CD4-positive, alpha-beta T cell treated with Interleukin-6 for 4 hours (primary cell): ENCODE measurements around the gene ZYX.

Experiments used
- DNase-seq: peaks from one replicate; pipeline ENCODE4 v3.0.0-alpha.2; 2020; ENCODE audit warnings: mixed read lengths

The ZYX gene

DNA sequence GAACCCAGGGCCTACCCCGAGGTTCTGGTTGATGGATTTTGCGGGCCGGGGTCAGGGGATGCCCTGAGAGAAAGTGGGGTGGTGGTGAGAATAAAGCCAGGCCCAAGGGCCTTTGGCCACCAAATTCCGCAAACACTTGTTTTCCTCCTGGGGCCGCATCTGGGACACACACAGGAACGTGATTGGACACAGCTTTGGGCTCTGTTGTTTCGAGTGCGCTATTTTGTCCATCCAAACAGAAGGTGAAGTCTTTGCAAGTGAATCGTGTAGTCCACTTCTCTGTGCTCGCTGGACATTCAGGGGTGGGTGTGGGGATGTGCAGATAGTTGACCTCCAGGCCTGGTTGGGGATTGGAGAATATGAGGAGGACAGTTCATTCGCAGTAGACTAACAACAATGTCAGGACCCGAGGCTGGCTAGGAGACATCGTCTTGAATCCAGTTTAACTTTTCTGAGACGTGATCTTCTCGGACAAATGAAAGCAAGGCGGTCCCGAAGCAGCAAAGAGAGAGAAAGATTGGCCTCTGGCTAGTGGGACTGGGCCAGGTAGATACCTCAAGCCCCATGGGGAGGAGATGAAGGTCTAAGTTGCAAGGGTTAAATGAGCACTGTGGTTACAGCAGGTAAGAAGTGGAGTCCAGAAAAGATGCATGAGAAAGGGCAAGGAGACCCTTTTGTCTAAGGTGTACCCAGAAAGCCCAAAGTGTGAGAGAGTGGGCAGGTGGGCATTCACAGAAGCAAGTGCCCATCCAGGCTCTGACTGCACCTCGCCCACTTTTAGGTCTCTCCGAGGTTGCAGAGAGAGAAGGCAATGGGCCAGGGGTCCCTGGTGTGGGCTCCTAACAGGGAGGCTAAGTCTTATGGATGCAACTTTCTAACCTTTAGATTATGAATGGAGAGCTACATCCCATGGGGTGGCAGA is 17.9 kb upstream of the ZYX start:
- no peak for DNase-seq

- no peak for DNase-seq
These were observed 13.2 kb upstream of the ZYX start for GRCh38 chr7:143367972-143368371.

- DNase-seq, result no peak
These were observed 12.8 kb upstream of the ZYX start for GRCh38 chr7:143368387-143368786.

- DNase-seq, result no peak
These were observed 11.2 kb upstream of the ZYX start for GRCh38 chr7:143369678-143370651.

DNA sequence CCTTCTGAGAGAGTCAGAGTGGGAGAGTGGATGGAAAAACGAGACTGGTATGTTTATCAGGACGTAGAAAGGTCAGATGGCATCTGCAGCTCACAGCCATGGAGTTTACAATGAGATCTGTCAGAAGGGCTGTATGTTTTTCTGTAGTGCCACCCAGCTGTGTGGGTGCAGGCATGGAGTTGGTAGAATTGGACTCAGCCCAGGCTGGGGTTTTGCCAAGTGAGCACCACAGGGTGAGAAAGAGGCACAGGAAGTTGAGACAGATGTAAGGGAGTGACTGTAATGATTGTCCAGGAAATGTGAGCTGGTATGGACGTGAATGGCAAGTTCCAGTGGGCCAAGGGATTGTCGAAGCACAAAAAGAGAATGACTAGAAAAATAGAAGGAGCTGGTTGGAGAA is 9.1 kb upstream of the ZYX start:
- peak; percentile 82 for DNase-seq

DNA sequence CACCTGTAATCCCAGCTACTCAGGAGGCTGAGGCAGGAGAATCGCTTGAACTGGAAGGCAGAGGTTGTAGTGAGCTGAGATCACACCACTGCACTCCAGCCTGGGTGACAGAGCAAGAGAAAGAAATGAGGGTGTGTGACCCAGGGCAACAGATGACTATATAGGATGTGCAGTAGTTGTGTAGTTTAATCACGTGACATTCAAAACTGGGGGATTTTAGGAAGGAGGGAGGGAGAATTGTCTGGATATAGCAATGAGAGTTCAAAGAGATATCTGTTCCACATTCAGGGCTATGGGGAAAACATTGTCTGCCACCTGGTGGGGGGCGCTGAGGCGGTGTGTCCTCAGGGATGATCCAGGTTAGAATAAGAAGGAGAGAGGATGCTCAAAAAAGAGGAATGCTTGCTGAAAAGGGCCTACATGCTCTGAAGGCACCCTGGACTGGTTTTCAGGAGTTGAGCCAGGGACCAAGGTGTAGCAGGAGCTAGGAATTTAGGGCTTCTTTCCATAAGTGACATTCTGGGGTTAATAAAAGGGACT is 7.8 kb upstream of the ZYX start:
- DNase-seq, result no peak

GRCh38 chr7:143374561-143374960 is 6.6 kb upstream of the ZYX start:
- no peak for DNase-seq

DNA sequence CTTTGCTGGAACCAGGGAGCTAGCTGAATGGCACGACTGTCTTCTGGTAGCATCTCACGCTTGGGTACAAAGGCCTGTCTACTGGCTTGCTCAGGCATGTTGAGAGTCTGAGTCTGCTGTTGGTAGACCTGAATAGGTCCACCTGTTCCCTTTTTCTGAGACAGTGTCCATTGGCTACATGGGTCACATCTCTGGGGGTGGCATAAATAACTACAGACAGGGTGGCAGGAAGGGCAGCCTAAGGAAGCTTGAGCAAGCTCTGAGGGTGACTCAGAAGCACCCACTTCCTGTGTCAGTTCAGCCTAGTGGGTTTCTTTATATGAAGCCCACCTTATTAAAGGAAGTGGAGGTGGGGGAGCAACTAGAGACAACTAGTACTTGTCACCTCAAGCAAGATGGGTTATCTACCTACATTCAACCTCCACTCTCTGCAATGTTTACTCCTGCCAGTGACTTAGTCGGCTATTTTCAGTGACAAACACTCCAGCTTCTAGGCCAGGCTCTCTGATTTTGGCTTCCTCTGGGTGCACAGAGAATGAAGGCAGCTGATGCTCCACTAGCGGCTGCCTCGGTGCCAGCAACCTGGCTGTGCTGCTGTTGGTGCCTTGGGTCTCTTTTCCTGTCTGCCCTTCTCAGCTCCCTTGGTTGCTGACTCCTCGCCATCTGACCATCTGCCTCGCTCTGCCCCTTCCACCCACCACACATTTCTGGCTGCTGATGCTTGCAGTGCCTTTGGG is 5.7 kb upstream of the ZYX start:
- DNase-seq, result peak; percentile 67

DNA sequence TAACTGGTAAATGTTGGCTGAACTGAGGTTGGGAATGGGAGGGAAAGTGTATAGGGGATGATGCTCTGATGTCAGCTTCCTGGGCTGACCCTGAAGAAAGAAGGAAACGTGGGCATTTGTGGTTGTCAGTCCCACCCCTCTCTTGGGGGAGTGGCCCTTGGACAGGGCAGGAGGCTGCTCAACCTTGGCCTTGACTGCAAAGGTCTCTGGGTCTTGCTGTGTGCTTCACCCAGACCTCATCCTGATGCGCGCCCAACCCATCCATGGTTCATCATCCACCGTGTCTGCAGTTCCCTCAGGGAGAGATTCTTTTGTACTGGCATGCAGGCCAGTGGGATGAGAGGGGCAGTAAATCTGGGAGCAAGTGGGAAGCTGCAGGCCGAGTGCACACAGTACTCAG is 4.7 kb upstream of the ZYX start:
- DNase-seq, result no peak

- DNase-seq, result no peak
These were observed 1.4 kb upstream of the ZYX start for GRCh38 chr7:143379611-143380259.

DNA sequence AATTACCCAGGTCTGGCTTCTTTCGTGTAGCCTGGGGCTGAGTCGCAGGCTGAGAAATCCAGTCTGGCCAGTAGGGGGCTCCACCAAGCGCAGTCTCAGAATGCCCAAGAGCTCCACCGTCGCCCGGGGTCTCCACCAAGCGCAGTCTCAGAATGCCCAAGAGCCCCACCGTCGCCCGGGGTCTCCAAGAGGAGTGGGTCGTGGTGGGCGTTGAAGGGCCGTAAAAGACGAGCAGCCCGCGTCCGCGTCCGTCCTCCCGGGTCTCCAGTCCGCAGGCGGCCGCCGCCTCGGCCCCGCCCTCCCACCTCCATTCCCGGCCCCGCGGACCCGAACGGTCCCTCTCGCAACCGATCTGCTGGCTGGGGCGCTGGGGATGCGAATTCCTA is 892 bp upstream of the ZYX start:
- DNase-seq, result peak; percentile 93

DNA sequence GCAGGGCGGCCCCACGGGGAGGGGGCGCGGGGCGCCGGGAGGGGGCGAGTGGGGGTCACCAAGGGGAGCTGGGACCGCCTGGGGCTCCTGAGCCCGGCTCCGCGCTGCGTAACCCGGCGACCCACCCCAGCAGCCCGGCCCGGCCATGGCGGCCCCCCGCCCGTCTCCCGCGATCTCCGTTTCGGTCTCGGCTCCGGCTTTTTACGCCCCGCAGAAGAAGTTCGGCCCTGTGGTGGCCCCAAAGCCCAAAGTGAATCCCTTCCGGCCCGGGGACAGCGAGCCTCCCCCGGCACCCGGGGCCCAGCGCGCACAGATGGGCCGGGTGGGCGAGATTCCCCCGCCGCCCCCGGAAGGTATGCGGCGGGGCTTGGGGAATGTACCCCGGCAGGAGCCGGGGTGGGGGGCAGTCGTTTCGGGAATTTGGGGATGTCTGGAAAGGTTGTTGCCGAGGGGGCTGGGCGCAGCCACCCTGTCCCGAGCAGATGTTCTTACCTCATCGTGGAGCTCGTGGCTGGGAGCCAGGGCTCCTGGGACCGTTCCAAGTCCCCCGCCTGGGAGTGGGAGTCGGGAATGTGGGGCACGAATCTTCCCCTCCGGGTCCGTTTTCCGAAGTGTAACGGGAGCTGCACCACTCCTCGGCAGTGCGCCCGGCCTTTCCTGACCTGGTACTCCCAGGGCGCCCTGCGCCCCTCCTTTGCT is 431 bp downstream of the ZYX start:
- no peak for DNase-seq

DNA sequence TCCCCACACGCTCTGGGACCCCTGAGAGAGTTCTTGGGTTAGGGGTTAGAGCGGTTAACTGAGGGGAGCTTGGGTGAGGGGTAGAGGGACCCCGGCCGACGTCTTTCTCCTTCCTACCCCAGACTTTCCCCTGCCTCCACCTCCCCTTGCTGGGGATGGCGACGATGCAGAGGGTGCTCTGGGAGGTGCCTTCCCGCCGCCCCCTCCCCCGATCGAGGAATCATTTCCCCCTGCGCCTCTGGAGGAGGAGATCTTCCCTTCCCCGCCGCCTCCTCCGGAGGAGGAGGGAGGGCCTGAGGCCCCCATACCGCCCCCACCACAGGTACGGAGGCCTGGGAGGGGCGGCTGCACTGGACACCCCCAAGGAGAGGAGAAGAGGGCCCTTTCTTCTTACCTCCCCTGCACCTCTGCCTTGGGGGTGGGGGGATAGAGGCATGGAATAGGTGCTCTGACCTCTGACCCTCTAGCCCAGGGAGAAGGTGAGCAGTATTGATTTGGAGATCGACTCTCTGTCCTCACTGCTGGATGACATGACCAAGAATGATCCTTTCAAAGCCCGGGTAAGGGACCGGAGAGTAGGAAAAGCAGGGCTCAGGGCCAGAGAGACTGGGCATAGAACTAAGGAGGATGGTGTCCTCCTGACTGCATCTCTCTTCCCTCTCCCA is 1.1 kb downstream of the ZYX start:
- no peak for DNase-seq

DNA sequence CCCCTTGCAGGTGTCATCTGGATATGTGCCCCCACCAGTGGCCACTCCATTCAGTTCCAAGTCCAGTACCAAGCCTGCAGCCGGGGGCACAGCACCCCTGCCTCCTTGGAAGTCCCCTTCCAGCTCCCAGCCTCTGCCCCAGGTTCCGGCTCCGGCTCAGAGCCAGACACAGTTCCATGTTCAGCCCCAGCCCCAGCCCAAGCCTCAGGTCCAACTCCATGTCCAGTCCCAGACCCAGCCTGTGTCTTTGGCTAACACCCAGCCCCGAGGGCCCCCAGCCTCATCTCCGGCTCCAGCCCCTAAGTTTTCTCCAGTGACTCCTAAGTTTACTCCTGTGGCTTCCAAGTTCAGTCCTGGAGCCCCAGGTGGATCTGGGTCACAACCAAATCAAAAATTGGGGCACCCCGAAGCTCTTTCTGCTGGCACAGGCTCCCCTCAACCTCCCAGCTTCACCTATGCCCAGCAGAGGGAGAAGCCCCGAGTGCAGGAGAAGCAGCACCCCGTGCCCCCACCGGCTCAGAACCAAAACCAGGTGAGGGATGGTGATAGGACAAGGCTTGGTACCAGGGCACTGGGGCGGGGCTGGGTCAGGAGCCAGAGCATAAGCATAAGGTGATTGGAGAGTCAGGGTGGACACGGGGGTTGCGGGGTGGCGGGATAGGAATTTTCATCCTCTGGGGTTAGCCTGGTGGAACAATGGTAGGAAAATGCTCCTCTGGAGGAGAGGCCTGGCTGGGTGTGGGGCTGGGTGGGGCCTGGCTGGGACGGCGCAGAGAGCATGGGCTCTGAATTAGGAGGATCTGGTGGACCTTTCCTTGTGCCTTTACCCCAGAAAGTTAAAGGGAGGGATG is 1.9 kb downstream of the ZYX start:
- no peak for DNase-seq

DNA sequence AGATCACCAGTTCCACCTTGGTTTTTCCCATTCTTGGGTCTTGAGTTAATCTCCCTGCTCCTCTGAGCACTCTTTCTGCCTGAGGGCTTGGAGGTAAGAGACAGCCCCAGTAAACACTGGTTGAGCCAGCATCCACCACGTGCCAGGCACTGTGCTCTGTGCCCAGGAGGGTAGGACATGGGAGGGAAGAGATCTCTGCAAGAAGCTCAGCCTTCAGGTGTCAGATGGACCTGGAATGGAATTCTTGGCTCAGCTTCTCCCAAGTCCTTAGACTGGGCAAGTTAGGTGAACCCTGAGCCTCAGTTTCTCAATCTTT is 2.5 kb downstream of the ZYX start:
- no peak for DNase-seq

DNA sequence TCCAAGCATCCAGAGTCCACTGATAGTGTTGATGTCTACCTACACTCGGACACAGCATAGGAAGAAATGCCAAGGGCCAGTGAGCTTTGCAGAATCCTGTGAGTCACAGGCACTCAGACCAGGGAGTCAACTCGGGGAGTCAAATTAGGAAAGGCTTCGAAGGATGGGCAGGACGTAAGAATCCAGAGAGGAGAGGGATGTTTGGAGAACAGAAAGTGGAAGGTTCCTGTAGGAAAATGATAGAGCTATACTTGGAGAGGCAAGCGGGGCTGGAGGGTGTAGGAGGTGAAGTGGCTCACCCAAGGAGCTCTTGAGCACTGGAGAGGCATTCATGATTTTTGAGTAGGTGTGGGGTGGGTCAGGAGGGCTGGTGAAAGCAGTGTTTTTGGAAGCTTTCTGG is 3.0 kb downstream of the ZYX start:
- no peak for DNase-seq

DNA sequence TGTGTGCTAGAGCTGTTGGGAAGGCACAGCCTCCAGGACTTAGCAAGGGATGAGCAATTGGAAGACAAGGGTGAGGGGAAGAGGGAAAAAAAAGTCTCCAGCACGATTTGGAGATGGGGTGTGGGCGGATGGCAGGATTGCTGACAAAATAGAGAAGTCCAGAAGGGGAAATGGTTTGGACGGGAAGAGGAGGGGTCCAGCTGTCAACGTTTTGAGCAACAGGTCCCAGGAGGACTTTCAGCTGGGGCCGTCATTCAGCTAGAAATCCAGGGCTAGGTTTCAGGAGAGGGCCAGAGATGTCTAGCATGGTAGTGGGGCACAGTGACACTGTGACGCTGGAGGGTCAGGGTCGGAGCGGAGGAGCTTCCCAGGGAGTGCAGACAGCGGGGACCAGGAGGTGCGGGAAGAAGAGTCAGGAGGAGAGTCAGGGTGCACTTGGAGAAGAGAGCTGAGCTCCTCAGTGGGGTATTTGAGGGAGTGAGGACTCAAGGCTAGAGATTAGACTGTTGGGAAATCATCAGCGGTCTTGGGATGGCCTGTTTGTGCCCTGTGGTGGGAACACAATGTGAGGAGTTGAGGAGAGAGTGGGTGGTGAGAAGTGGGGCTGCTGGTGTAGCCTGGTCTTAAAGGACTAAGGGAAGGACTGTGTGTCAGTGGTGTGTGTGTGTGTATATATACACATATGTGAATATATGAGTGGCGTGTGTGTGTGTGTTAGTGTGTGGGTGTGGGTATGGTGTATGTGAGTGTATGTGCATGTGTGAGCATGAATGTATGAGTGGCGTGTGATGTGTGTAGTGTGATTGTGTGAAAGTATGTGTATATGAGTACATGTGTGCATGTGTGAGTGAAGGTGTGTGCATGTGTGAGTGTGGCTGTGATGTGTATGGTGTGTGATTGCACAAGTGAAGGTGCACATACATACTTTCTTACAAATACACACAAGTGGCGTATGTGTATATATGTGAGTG is 3.8 kb downstream of the ZYX start:
- no peak for DNase-seq

GRCh38 chr7:143385891-143386781 is 5.0 kb downstream of the ZYX start:
- peak; percentile 62 for DNase-seq
